ENCODE data around the gene WDR43. TPM values are rescaled to one million over a fixed set of nuclear protein-coding genes. Genes with fewer than 3 reads are reported as not detected.

The WDR43 gene
- total and polyA plus RNA-seq, 8 donors, result 9.7 to 73.2 (median 18.6) TPM

- Histone ChIP-seq H3K9me3 (no peaks in the 10 kb centered on the region), H3K36me3 (no peaks in the 10 kb centered on the region), H3K4me1 (peaks cover 15 to 36% (median 18%) of the 10 kb centered on the region in 4 donors), H3K27me3 (no peaks in the 10 kb centered on the region), H3K27ac (peak within 1 kb of the TSS; percentile 16 to 71 (median 67)), H3K4me3 (no peak within 1 kb of the TSS)
- intact Hi-C loops (cut with DNase I; ENCODE audit: low total_unique reads), result no loop called here
- peak in 1 of 2 donors; percentile 86 for DNase-seq
- no peak for TF ChIP-seq CTCF (IDR thresholded peaks at IDR 0.05)
- TF ChIP-seq POLR2A (IDR thresholded peaks at IDR 0.05), result no peak
- no peak for TF ChIP-seq EP300 (IDR thresholded peaks at IDR 0.05)
- no peak for TF ChIP-seq POLR2AphosphoS5 (IDR thresholded peaks at IDR 0.05)
- 12 to 39% (median 20%) methylated on average over 9 to 10 of the region's 10 CpGs for WGBS, 5 donors
Measured at GRCh38 chr2:28981016-28981441, 86.6 kb downstream of the WDR43 start, which contains the start of gene TOGARAM2. TOGARAM2 (plus strand) TSS chr2:28981298; CDS start chr2:28994835, 13,537 bp downstream.

DNA sequence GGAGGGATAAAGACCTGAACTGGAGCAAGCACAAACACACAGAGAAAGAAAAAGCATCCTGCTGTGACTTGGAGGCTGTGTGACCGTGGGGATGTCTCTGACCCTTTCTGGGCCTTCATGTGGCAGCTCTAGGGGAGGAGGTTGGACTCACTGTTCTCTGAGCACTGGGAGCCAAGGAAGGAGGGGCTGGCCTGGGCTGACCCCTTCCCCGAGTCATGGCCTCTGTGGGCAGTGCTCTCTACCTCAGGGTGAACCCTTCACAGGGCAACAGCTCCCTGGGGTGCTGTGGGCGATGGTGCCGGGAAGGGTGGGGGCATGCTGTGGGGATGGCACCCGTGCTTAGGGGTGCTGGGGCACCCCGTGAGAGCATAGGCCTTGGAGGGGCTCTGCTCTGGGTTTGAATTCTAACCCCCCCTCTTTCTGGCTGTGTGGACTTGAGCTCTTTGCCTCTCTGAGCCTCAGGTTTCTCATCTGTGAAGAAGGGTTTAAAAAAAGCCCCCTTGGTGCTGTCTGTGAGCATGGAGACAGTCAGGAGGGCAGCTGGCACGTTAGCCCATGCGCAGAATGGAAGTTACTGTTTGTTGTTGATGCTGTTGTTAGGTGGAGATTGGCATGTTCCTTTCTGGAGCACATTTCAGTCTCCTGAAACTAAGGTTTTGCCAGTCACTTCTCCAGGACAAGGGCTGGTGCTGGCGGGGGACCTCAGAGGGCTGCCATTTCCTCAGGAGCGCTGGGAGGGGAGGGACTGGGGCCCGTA lies 87.3 kb downstream of the WDR43 start:
- Histone ChIP-seq H3K4me3 (no peak overlapping the region), H3K4me1 (peaks cover 15 to 36% (median 18%) of the 10 kb centered on the region in 4 donors), H3K27ac (peak overlapping the region in 4 of 5 donors; percentile 60 to 71 (median 68)), H3K9me3 (no peaks in the 10 kb centered on the region), H3K27me3 (no peaks in the 10 kb centered on the region), H3K36me3 (no peaks in the 10 kb centered on the region)
- no peak for TF ChIP-seq POLR2AphosphoS5 (IDR thresholded peaks at IDR 0.05)
- WGBS, 5 donors, result 69 to 83% (median 79%) methylated on average over 7 to 11 of the region's 11 CpGs
- DNase-seq, result no peak
- intact Hi-C loops (cut with DNase I; ENCODE audit: low total_unique reads), result no loop called here

DNA sequence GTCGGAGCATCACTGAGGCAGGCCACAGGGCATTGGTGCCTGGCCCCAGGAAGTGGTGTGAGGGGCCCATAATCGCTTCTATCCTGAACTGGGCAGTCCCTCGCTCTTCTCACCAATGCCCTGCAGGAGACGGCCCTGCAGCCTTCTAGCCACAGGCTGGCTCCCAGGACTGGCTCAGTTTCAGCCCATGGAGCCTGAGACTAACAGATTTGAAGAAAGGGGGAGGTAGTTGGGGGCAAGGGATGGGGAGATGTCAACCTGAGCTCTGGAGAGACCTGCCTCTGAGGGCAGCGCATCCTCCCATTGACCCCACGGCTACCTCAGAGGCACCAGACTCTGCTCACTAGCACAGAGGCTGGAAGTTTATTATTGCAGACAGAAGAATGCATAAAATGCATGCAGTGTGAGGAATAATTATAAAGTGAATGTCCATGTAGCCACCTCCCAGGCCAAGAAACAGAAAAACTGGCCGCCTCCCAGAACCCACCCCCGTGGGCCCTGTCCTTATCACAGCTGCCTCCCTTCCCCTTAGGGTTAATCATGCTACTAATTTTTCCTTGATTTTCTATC lies 88.0 kb downstream of the WDR43 start:
- peaks cover 15 to 36% (median 18%) of the 10 kb centered on the region in 4 donors for H3K4me1 ChIP-seq

GRCh38 chr2:28986429-28986828 lies 92.0 kb downstream of the WDR43 start:
- Histone ChIP-seq H3K27ac (no peak overlapping the region), H3K4me3 (no peak overlapping the region), H3K36me3 (no peaks in the 10 kb centered on the region), H3K4me1 (peaks cover 6 to 38% (median 20%) of the 10 kb centered on the region in 4 donors), H3K9me3 (no peaks in the 10 kb centered on the region), H3K27me3 (no peaks in the 10 kb centered on the region)
- TF ChIP-seq EP300 (IDR thresholded peaks at IDR 0.05), result no peak
- TF ChIP-seq CTCF (IDR thresholded peaks at IDR 0.05), result no peak
- TF ChIP-seq POLR2AphosphoS5 (IDR thresholded peaks at IDR 0.05), result no peak
- TF ChIP-seq POLR2A (IDR thresholded peaks at IDR 0.05), result no peak
- intact Hi-C loops (cut with DNase I; ENCODE audit: low total_unique reads), result no loop called here
- no peak for DNase-seq
- 23 to 48% (median 42%) methylated on average over 4 of the region's 4 CpGs for WGBS, 5 donors

More for the DNA sequence above, 88.0 kb downstream of the WDR43 start:
- no peaks in the 10 kb centered on the region for H3K27me3 ChIP-seq
- 76 to 85% (median 77%) methylated on average over 8 of the region's 8 CpGs for WGBS, 5 donors
- peak overlapping the region in 4 of 5 donors; percentile 60 to 71 (median 68) for H3K27ac ChIP-seq
- DNase-seq, result no peak
- no peak overlapping the region for H3K4me3 ChIP-seq
- no peaks in the 10 kb centered on the region for H3K36me3 ChIP-seq
- intact Hi-C loops (cut with DNase I; ENCODE audit: low total_unique reads), result no loop called here
- H3K9me3 ChIP-seq, result no peaks in the 10 kb centered on the region
- TF ChIP-seq EP300 (IDR thresholded peaks at IDR 0.05) (no peak), POLR2A (IDR thresholded peaks at IDR 0.05) (no peak), CTCF (IDR thresholded peaks at IDR 0.05) (no peak), POLR2AphosphoS5 (IDR thresholded peaks at IDR 0.05) (no peak)

Data from stomach (tissue), 9 donors.